Activated CD4-positive, CD25-positive, alpha-beta regulatory T cell treated with anti-CD3 and anti-CD28 coated beads, Interleukin-2, amount 50 U/mL, for 16 hours (primary cell): Measurements from ENCODE around the gene THSD7B.
"Not testable (repeated sequence)": the region's sequence is repeated elsewhere in the genome, so short reads cannot be mapped to it uniquely, and the experiment has no call there.

Experiments used
- DNase-seq: peaks from one replicate; pipeline ENCODE4 v3.0.0-alpha.2; 2020; ENCODE audit warnings: low read depth, low spot score

Gene THSD7B

DNA sequence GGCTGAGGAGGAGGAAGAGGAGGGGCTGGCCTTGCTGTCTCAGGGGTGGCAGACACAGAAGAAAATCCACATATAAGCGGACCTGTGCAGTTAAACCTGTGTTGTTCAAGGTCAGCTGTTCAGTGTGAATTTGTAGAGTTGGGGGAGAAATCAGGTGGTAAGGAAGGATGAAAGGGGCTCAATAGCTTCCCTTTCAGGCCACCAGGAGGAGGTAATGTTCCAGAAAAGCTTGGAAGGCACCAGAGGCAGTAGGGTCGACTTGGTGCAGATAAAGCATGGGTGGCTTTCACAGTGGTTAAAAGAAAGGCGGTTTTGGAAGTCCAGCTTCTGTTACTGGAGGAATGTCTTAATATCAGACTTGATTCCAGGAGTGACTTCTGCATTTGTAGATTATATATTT lies 167.4 kb downstream of the THSD7B start:
- DNase-seq = no peak

DNA sequence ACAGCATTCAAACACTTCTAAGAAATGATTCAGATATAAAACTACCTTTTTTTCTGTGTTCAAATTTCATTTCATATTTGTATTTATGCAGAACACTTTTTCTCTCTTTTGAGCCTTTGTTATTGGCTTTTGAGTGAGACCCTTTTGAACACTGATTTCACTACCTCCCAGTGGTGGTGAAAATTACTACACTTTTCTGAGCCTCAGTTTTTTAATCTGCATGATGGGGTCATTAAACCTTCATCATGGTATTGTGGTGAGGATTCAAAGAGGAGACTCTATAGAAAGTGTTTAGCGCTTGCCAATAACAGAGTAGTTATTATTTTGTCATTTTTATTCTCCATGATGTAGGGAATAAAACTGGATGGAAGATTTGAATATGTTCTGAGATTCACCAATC lies 169.8 kb downstream of the THSD7B start:
- no peak for DNase-seq

DNA sequence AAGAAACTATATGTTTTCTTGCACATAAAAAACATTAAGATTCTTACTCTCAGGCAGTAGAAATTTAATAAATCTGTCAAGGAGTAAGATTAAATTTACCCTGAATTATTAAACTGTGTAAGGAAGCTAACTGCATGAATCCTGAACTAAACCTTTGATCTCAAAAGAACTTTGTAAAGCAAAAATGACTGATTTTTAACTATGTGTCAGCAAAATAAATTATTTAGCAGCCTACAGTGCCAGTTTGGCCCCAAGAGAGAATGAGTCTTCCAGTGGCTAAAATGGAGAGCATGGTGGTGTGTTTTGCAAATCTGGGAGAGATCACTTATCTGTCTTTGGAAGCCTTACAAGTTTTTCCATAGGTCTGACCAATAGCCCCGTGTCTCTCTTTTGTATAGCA lies 190.7 kb downstream of the THSD7B start:
- DNase-seq = no peak

DNA sequence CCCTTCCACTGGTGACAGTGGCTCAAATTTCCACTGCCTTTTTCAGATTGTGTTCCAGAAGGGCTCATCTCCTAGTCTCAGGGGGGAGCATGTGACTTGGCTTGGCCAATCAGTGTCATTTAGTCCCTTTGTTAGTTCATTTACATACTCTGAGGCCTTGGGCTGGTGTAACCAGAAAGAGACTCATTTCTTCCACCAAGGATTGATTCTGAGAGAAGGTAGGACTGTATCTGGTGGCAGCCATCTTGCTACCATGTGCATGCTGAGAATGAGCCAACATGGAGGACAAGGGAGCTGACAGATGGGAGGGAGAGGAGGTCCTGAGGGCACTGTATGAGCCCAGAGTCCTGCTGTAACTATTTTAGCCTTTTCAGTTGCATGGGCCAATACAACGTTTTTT lies 191.7 kb downstream of the THSD7B start:
- no peak for DNase-seq

DNA sequence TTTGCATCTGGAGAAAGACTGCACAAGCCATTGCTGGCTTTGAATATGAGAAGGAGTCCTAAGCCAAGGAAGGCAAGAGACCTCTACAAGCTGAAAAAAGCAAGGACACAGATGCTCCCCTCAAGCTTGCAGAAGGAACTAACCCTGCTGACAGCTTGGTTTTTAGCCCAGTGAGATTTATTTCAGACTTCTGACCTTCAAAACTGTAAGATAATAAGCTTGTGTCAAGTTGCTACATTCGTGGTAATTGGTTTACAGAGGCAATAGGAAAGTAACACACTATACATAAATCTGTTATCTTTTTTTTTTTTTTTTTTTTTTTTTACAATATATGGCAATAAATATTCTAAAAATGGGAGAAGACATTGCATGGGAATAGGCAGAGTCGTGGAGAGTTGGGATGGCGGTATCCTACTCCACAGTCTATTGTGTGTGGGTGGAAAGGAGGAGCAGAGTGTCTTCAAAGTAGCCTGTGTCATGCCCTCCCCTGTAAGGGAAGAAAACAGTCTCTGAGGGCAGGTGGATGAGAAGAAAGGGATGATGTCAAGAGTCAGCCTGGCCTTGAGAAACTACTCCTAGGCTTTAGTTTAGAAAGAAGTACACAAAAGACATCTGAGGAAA lies 196.9 kb downstream of the THSD7B start:
- no peak for DNase-seq

DNA sequence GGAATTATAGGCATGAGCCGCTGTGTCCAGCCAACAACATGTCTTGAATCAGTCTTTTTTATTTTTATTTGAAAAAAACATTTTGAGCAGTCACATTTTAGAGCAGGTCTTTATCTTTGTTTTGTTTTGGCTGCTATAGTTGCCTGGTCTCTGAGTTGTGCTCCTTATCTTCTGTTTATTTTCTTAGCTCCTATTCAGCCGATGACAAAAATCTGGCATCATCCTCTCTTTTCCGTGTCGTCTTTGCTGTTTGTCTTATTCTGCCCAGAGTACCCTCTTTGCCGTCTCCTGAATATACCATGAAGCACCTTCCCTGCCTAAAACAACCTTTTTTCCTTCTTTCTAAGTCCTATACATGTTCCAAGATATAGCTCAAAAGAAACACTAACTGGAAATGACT lies 201.1 kb downstream of the THSD7B start:
- no peak for DNase-seq

DNA sequence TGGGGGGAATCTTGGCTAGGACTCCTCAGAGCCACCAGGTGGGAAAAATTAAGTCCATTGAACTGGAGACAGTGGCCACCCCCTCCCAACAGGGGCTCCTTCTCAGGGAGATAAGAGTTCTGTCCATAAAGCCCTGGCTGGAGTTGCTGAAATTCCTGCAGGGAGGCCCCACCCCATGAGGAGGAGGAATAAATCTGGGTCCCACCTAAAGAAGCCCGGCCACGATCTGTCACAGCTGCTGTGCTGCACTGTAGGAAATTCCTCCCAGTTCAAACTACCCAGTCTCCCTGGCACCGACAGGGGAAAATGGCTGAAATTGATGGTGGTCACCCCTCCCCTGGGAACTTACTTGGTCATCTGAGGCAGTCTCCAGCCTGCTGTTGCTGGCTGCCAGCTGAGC lies 215.0 kb downstream of the THSD7B start:
- no peak for DNase-seq

DNA sequence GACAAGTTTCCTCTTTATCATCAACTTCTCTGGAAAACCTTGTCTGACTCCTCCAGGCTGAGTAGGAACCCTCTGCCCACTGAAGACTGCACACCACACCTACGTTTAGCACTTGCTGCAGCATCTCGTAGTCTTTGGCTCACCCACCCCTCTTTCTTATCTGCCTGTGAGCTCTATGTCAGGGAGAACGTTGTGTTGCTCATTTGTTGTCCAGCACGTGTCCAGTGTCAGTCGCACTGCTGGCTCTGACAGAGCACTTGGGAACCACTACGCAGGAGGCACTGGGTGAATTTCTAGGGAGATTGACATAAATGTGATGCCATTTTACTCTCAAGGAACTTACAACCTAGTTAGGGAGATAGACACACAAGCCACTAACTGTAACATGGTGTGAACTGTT lies 216.3 kb downstream of the THSD7B start:
- not testable (repeated sequence) for DNase-seq

DNA sequence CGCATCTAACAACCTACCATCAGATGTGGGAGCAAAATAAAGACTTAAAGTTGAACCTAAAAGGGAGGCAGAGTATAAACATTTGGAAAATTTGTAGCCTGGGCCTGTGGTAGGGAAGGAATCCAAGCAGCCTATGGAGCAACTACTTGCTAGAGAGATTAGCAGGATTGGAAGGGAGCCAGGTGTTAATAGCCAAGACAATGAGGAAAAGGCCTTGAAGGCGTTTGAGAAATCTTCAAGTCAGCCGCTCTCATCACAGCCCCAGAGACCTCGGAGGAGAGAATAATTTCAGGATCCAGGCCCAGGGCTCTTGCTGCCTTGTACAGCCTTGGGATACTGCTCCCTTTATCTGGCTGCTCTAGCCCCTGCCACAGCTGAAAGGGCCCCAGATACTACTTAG lies 219.7 kb downstream of the THSD7B start:
- no peak for DNase-seq

DNA sequence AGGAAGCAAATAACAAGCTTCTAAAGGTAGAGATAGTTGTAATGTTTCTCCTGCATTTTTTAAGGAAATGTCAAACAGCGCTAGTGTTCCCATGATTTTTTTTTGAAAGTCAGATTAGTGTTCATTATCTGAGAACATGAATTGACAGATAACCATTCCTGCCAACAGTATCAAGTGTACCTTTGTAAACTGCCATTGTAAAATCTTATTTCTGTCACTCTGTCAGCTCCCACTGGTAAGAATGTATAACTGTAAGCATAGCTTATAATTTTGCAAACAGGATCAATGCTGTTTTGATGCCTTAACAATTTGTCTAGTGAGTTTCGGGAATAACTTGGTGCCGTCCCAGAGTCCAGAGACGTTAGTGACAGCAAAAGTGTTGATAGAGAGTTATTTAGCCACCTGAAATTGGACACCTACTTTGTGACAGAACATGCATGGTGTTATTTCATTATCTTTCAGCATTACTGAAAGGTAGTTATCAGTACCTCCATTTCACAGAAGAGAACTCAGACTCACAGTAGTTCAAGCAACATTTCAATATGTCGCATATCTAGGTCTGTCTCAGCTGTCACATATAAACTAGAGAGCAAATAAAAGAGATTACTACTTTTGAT lies 221.4 kb downstream of the THSD7B start:
- DNase-seq = no peak

DNA sequence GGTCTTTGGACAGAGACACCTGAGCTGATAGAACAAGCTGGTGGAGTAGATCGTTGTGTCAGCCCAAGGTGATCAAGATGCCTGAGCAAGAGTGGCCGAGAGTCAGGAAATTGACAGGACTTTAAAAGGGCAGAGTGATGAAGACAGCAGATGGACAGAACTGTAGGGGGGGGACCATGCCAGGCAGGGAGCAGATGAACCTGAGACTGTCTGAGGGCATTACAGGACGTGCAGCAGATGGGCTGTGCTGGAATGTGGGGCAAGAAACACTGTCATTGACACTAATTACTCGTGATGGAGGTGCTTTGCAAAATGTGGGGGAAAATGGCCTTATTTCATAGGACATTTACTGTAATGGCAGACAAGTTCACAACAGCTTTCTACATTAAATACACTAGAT lies 225.0 kb downstream of the THSD7B start:
- DNase-seq = no peak

DNA sequence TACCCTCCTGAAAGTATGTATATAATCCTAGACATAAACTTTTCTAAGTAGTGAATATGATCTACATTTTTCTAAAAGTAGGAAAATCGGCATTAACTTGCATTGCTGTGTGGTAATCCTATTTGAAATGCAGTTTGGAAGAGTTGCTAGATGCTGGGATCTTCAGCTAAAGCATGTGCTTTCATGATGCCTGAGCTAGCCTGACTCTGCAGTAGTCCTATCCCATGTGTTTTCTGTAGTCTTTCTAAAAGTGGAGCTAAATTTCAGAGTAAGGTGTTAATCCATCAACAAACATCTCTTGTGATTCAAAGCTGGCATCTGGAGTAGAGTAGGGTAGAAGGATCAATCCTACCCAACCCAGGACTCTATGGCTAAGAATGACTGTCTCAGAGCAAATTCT lies 229.4 kb downstream of the THSD7B start:
- DNase-seq = no peak

DNA sequence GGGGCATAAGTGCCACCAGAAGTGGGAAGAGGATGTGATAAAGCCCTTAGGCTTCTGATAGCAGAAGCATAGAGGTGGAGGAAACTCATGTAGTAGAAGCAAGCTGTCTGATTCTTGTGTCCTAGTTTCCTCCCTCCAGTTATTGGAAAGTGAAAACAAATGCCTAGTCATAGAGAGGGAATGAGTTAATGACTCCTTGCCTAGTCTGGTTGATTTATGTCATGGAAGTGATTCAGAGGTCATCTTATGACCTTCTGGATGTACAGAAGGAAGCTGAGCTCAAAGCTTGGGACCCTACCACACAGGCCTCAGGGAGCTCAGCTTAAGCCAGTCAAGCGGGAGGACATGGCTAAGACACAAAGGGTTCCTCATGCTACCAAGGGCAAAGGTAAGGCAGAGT lies 232.2 kb downstream of the THSD7B start:
- DNase-seq = no peak

DNA sequence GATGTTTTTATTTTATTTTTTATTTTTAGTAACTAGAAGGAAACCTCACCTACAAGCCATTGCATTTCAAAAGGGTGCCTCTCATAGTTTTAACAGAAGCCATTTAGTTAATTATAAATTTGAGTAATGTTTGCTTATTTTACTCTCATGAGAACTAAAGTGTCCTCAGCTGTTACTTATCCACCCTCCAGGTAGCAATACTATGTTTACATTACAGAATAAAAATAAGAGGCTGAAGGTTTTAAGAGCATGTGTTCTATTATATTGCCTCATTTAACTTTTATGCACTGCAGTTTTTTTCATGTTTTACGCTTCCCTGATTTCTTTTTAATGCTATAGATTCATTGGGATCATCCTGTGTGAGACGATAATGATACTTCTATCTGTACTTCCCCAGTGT lies 235.5 kb downstream of the THSD7B start:
- no peak for DNase-seq

DNA sequence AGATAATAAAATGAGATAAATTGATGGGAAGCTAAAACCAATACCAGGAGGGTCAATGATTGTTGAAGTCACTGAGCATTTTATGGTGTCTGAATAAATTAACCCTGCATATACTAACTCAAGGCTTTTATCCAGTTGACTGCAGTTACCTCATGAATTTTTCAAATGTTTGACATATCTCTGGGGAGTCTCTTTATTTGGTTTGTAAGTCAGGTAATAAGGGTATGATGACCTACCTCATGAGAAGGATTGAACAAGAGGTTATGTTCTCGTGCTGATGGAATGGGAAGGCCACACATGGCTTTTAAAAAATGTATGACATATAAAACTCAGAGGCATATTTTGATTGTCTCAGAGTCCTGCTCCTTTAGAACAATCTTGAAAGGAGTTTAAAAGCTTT lies 237.6 kb downstream of the THSD7B start:
- no peak for DNase-seq

DNA sequence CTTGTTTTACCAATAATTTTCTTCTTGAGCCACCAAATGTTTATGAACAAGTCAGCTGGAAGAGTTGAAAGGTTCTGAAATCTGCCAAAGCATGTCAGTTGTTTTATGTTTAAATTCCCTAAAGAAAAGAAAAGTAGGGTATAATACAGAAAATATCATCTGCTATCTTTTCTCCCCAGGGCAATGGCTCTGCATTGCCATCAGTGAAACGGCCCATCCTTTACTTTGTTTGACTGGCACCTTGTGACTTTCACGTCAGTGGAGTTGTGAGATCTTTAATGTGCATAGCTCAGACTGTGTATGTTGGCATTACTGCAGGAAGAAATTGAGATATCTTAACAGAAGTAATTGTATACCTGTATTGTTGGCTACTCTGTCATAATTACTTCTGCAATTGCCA lies 239.9 kb downstream of the THSD7B start:
- no peak for DNase-seq

DNA sequence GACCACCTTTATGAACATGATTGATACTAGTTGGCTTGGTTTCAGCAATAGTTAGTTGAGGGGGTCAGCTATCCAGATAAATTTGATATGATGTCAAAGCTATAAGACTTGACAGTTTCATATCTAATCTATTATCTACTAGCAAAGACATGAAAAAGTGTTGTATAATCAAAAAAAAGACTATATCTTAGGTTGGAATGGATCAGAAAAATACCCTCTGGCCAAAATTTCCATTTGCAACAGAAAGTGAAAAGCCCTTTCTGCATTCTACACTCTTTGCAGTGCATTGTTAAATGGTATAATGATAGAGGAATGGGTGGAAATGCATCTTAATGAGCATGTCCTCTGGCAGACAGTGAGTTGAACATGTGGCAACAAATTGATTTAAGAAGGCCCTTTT lies 242.6 kb downstream of the THSD7B start:
- DNase-seq = no peak

DNA sequence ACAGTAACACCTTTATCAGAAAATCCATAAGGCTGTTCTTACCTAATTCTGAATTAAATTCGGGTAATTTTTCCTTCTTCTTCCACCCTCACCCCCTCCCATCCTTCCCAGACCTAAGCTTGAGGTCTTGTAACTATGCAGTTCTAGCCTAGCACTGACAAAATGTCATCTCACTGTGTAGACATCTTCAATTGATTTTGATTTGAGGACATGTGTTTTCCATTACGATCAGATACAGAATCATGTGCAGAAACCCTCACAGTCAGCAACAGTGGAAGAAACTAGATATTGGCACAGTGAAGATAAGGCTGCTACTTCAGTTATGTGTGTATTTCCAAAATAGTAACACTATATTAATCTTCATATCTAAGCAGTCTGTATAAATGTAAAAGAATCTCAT lies 244.6 kb downstream of the THSD7B start:
- no peak for DNase-seq

DNA sequence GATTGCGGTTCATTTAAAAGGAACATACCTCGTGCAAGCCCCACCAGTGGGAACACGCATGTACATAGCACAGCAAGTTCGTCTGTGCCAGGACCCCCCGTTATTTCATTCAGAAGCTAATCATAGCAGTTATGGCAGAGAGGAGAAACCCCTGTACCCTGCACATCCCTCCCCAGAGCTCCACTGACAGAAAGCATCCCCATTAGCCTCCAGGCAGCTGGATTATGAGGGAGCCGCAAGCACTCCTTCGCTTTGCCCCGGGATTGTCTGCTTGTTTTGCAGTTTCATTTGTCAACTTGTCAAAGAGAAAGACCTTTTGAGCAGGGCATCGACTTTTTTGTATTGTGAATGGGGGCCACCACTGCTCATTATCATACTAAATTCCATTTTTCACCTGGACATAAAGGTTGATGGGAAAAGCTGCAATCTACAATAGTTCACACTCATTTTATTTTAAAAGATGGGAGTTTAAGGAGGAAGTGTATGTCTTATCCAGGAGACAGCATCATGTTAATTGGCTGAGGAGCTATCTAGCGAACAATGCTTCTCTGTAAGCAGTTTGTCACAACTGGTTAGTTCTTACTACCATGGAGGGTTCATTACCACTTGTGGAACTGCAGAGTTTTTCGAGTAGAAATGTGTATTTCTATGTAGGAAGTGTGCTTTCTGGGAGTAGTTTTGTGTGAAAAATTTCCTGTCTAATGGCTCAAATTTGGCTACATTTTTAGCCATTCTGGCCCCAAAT lies 255.3 kb downstream of the THSD7B start:
- no peak for DNase-seq

DNA sequence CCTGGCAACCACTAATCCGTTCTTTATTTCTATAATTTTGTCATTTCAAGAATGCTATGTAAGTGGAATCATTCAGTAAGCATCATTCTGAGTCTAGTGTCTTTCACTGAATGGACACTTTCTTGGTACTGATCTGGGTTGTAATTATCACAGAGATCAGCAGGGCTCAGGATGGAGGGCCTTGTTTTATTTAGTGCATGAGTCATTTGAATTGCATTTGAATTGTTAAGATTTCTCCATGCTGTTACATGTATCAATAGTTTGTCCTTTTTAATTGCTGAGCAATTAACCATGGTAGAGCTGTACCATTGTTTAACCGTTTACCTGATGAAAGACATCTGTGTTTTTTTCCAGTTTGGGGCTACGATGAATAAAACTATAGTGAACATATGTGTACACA lies 256.4 kb downstream of the THSD7B start:
- no peak for DNase-seq

DNA sequence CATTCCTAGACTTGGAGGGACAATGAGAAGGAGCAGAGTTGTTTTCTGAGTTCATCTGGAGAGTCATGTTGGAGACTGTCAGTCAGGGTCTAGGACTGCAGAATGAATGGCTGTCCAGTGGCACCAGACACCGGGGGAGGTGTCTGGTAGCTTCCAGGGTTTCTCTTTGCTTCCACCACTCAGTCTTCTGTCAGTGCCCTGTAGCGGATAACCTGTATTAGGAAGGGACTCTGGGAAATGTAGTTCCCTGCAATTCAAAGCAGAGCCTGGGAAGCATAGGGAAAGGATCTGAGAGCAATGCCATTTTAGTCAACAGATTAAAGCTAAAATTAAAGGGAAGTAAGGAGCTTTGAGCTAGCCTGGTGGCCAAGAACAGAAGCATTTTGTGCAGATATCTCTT lies 257.9 kb downstream of the THSD7B start:
- no peak for DNase-seq

DNA sequence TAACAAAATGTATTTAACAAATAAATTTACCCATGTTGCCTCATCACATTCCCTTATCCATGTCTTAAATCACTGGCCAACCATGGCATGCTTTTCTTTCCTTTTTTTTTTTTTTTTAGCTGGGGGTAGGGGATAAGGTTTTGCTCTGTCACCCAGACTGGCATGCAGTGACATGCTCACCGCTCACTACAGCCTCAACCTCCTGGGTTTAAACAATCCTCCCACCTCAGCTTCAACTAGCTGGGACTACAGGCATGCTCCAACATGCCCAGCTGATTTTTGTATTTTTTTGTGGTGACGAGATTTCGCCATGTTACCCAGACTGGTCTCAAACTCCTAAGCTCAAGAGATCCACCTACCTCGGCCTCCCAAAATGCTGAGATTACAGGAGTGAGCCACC lies 266.4 kb downstream of the THSD7B start:
- DNase-seq = no peak

DNA sequence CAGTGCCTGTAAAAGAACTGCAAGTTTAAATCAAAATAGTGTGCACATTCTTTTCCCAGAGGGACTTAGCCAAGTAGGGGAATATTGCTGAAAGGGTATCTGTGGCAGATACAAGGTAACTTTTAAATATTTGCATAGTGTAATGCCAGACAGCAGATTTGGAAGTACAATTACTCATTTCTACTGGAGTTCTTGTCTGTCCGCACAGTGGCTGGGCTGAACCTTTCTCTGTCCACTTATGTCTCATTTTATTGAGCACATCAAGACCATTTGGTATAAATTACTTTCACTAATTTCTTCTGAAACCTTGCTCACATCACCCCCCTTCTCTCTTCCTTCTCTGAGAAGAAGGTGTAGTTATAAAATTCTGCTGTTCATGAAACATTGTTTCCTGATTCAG lies 271.3 kb downstream of the THSD7B start:
- no peak for DNase-seq
